Hematopoietic multipotent progenitor cell (in vitro differentiated cells): ENCODE data around the gene SLC38A4. TPM values are rescaled to one million over a fixed set of nuclear protein-coding genes. Genes with fewer than 3 reads are reported as not detected.

Experiments used
- DNase-seq, 3 donors: peaks; one replicate each; pipeline ENCODE4 v3.0.0-alpha.2; 2011 to 2015; ENCODE audit warnings: low read depth in 2 of 3, low spot score in 2 of 3
- total RNA-seq: library from RNA; depleted of rRNA; stranded (reverse); fragments of >200 nt; gene quantifications from one replicate; pipeline ENCODE4 v1.2.3, GENCODE V29; 2012

The SLC38A4 gene
- total RNA-seq, 1 donor, result not detected

- no peak for DNase-seq
These were observed 107.9 kb downstream of the SLC38A4 start for GRCh38 chr12:46717868-46718267.

- DNase-seq, result no peak
These were observed 108.6 kb downstream of the SLC38A4 start for GRCh38 chr12:46717159-46717558.
